HG03025 (cell line): Measurements from ENCODE around the gene ART4.
A peak's percentile ranks its signal among the peaks of the same experiment; 100 is the strongest.

Experiments
- ATAC-seq: cut with Tn5 transposase; IDR thresholded peaks from one replicate; pipeline ENCODE4 v1.9.1; 2021; ENCODE audit warnings: mild to moderate bottlenecking, moderate library complexity; ENCODE audit not compliant: unreplicated experiment, low FRiP score

The ART4 gene

DNA sequence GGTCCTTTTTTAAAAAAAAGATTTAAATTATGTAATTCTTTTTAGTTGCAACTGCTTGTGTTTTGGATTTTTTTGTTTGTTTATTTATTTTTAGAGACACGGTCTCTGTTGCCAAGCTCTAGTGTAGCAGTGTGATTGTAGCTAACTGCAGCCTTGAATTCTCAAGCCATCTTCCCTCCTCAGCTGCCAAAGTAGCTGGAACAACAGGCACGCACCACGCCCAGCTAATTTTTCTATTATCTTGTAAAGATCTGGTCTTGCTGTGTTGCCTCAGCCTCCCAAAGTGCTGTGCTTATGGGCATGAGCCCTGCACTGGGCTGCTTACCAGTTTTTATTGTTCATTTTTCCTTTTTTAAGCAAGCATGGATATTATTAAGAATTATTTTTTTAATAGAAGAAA is 10.6 kb upstream of the ART4 start:
- ATAC-seq, result no peak

DNA sequence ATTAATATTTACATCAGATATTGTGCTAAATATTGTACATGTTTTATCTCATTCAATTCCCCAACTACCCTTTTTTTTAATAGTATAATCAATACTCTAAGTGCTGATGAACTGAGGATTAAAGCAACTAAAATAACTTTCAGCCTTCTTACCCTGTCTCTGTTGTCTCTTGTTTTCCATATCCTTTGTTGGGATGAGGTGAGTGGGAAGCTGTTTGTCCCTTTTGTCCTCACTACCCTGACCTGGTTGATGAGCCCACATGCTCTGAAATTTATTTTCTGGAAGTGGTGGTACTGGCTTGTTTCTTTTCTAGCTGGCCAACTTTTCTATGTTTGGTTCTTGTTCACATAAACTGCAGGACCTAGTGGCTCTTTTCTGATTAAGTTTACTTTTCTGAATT is 9.6 kb upstream of the ART4 start:
- no peak for ATAC-seq

DNA sequence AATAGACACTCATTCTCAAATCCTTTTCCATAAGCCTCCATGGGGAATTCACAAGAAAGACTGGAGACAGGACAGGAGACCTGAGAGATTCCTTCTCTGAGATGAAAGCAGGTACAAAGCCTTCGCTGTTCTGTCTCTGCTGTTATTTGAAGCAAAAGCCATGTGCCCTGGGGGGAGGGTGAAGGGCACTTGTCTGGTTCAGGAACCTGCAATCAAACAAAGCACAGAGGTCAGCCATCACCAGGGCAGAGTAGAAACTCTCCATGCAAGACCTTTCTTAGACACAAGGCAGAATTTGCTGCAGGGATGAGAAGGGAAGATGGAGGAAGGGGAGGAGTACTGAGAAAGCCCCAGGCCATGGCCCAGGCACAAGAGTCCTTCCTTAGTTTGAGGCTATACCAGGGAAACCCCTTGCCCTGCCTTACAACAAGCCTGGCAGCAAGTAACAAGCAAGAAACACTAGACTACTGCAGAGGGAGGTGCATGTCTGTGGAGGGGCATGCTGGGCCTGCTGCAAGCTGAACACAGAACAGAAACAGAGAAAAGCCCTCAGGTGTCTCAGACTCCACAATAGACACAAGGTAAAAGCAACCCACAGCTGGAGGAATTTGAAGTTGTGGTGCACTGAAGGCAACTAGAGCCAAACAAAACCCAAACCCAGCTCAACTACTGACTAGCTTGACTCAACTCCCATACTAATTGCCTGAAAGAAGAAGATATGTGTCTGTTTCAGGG is 7.8 kb upstream of the ART4 start:
- ATAC-seq, result peak; percentile 98

DNA sequence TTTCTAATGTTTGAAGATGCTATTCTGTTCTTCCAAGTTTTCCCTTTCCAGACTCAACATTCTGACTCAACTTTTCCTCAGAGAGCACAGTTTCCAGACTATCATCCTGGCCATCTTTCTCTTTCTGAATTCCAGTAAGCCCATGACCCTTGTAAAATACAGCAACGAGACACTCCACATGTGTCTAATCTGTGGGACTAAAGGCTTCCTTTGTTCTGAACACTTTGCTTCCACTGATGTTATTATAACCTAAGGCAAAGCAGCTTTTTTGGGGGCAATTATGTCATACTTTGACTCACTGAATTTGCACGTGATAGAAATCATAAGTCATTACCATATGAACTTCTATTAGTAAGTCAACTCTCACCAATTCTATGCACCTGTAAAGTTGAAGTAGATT is 6.3 kb upstream of the ART4 start:
- no peak for ATAC-seq

DNA sequence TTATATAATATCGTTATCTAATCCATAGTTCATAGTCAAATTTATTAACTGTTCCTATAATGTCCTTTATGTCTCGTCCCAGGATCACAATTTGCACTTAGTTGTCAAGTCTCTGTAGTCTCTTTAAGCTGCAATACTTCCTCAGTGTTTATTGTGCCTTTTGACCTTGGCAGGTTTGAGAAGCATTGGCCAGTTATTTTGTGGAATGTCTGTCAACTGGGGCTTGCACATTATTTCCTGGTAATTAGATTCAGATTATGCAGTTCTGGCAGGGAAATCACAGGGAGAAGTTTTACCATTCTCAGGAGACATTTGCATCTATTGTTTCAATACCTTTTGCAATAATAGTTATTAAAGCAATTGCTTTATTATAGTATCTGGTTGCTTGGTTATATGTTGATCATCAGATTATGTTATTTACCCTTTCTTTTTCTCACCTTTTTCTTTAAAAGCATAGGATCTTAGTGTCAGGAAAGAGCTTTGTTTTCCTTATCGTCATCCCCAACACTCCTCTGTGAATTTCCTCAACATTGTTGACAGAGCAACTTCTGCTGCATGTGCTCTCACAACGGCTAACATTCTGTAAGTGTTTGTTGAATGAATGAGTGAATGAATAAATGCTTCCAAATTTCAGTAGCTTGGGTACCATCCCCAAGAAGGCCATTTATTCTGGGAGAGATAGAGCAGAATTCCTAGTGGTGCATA is 3.7 kb upstream of the ART4 start:
- ATAC-seq, result no peak

DNA sequence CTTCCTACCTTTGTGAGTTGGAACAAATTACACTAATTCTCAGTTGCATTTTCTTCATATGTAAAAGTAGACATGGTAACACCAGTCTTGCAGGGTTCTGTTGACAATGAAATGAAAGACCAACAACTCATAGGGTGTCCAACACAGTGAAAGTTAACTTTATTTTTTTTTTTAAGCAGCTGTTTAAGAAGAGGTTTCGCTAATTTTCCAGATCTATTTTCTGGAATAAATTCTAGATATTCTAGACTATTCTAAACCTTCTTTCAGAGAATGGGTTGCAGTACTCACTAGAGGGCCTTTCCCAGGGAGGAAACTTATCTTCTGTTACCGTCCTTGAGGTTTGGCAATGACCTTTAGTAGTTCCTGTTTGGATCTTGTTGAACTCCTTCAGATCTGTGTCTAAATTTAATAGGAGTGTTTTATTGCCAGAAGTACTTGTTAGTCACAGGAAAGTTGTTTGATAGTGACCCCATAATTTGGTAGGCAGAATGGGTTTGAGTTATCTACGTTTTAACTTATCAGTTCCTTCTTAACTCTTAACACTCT is 2.8 kb upstream of the ART4 start:
- no peak for ATAC-seq

DNA sequence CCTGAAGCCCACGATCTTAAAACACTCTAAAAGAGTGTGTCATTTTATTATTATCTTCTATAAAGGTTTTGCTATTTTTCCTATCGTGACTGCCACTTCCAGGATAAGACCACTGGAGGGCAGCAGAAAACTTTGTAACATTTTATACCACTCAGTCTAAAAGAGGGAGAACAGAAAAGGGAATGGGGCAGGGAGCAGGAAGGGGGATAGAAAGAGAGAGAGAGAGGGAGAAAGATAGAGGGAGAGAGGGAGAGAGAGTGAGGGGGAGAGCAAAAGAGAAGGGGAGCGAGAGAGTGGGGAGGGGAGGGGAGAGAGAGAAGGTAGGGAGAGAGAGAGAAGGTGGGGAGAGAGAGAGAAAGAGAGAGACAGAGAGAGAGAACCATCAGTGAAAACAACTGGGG is 2.0 kb upstream of the ART4 start:
- no peak for ATAC-seq

DNA sequence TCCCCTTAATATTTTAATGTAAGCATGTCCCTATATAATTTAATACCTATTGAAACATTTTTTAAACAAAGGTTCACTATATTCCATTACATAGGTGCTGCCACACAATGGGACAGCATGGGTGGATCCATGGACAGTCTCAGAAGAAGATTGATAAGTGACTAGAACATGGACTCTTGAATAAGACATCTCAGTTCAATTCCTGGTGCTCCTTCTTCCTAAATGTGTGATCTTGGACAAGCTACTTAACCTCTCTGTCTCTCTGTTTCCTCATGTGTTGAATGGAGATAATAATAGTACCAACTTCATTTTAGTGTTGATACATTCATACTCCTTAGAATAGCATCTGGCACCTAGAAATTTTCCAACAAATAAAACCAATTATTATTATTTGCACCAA is 1.1 kb upstream of the ART4 start:
- ATAC-seq, result no peak

DNA sequence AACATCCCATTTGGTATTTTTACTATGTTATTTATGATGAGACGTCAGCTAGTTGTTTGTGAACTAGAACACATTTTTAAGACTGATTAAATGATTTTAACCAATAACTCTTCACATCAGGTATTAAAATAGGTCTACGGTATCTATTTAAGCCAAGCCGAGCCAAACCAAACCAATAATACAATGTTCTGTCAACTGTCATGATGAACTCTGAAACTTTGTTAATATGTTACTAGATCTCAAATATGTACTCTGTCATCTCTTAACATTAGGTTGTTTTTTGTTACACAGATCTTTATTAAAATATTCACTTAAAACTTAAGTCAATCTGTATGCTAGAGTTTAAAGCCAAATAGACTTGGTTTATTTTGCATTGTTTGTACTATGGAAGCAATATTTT is 1.0 kb downstream of the ART4 start:
- no peak for ATAC-seq

DNA sequence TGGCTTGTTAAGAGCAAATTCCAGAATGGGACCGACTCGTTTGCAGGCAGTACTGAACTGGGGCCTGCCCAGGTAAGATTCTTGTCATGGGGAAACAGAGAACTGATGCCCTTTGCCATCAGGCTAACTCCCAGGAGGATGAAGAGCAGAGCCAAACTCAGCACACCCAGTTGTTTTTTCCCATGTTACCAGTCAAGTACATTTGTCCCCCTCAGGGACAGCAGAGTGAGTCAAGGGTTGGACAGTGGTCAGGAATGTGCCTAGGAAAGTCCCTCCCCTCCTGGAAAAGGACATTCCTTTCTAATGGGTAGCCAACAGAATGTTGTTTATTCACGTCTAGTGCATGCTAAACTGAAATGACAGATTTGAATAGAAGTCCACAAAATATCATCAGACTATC is 1.6 kb downstream of the ART4 start:
- no peak for ATAC-seq

DNA sequence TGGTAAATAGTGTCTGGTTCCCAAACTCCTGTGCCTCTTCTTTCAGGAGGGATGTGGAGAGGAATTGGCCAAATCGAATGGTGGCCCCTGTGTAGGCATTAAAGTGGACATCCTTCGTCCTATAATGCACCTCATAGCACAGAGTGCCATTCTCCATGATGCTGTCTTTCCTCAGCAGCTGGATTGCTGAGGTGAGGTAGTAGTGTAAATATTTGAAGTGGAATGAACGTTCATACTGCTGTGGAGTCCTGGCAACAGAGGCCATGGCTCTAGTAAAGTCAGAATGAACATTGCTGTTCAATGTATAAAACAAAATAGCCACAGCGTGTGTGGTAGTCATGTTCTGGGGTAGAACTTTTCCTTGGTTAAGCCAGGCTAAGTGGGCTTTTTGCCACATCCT is 2.7 kb downstream of the ART4 start:
- no peak for ATAC-seq

DNA sequence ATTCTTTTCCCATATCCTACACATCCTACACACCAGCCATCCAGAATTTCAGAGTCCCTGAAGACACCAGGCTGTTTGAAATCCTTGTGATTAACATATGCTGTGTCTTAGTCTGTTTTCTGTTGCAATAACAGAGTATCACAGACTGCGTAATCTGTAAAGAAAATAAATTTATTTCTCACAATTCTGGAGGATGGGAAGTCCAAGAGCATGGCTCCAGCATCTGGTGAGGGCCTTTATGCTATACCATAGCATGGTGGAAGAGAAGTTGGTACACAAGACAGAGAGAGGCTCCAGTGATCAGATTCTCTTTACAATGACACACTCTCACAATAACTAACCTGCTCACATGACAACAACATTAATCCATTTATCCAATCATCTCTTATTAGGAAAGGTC is 4.1 kb downstream of the ART4 start:
- no peak for ATAC-seq

DNA sequence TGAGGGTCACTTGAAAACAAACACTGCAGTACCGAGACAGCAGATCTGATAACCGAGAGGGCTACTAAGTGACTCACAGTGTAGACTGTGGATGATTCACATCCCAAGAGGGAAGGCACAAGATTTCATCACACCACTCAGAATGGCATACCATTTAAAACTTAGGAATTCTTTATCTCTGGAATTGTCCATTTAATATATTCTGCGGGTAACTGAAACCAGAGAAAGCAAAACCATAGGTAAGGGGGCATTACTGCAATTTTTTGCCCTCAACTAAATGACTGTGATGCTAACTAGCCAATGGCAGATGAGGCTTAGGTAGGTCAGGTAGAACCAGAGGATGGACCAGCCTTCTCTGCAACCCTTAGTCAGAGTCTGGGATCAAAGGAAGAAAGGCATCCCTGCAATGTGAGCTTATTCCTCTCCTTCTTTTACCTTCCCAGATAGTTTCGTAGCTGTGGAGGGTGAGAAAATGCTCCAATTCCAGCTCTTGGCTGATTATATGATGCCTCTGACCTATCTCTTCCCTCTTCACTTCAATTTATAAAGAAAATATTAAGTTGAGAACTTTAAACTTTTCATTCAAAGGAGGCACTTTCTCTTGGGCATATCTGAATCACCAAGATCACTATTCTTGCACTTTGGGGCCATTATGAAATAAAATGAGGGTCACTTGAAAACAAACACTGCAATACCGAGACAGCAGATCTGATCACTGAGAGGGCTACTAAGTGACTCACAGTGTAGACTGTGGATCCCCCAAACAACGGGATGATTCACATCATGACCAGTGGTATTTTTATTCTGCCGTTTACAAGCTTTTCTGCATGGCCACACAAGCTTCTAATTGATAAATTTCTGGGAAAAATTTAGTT is 6.8 kb downstream of the ART4 start:
- ATAC-seq, result no peak

DNA sequence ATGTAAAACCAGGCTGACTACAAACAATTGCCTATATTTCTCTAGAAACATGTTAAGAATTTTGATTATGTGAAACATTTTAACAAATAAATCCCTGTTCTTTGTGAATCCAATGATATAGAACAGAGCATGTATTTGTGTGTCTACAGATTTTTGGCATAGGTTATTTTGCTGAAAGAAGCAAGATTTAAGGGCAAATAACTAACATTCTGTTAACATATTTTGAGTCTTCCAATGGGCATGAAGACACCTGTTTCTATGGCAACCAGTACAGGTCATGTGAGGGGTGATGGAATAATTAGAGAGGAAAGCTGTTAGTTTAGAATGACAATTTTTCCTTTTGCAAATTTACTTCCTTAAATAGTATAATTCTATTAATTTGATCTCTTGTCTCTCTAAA is 8.8 kb downstream of the ART4 start:
- no peak for ATAC-seq

DNA sequence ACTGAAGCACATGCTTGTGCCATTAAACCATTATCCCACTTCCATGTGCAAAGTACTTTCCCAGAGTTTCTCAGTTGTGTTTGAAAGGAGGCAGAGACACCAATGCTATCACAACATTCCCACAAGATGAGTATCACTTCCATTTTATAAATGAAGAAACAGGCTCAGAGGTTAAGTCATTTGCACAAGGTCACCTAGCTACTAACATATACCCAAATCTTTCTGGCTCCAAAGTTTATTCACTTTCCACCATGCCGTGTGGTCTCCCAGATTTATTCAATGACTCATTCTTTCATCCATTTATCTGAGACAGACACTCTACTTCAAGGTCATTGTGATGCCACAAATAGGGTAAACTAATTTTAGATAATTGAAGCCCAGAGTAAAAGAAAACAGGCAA is 9.4 kb downstream of the ART4 start:
- ATAC-seq, result no peak

DNA sequence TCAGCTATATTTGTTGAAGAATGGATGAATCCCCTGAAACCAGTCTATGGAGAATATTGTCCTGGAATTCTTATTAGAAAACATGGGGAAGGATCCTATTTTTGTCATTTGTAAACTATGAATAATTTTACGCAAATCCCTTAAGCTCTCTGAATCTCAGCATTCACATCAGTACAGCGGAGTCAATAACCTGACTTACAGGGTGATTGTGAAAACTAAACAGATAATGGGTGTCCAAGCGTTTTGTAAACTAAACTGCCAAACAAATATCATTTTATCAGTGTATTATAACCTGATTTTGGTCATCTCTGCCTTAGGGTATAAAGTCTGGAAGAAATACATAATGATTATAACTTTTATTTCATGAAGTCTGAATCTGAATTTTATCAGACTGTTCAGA is 10.0 kb downstream of the ART4 start:
- no peak for ATAC-seq

DNA sequence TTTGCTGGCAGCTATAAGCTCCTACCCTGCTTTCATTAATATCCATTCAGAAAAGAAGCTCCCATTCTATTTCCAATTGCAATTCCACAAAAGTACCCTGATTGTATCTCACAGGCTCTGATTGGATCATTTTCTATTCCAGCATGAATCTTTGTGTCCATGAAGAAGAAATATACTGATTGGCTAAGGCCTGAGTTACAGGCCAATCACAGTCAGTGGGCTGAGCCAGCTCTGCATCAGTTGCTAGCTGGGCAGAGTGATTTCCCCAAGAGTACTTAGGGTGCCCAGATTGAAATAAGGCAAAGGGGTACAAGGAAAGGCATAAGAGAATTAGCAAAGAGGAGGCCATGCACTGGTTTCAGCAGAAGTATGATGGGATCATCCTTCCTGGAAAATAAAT is 14.4 kb downstream of the ART4 start:
- ATAC-seq, result peak; percentile 71

DNA sequence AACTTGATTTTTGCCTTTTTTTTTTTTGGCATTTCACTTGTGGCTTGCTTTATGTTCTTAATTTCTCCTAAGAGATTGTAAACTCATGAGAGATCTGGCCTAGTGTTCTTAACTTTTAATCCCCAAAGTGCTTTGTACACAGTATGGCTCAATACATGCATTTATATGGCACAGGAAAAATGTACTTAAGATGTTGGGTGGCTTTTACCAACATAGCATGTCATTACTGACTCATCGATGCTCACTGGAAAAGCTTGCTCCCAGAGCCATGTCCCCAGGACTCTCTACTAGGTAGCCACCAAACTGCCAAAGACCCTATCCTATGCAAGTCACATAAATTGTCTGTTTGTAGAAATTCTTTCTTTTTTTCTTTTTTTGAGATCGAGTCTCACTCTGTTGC is 16.3 kb downstream of the ART4 start:
- no peak for ATAC-seq

DNA sequence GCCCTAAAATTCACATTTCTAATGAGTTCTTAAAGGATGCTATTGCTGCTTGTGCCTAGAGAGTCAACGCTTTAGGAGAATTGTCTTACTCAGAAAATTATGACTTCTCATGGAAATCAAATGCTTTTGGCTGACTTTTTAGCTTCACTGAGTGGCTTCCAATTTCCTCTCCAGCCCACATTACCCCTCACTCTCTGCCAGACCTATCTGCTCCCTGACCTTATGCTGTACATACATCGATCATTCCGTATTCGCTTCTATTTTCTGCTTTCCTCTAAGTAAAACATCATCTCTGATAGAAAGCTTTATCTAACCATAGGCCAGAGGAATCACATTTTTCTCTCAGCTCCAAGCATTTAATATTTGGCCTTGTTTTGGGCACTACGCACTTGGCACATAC is 16.8 kb downstream of the ART4 start:
- ATAC-seq, result no peak

DNA sequence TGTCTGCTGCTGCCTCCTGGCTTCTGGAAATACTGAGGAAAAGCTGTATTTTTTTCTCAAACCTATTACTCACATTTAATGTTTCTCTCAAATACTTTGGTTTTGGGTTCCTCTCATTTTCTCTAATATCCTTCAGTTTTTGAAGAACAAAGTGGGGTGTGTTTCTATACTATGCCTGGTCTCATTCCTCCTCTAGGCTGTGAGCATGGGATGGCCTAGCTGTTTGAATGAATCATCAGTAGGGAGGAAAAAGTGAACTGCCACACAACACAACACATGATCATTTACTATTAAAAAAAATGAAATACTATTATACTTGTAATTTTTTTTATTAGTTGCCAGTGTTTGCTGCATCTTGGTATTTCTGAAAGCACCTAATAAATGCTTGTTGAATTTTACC is 18.1 kb downstream of the ART4 start:
- no peak for ATAC-seq

DNA sequence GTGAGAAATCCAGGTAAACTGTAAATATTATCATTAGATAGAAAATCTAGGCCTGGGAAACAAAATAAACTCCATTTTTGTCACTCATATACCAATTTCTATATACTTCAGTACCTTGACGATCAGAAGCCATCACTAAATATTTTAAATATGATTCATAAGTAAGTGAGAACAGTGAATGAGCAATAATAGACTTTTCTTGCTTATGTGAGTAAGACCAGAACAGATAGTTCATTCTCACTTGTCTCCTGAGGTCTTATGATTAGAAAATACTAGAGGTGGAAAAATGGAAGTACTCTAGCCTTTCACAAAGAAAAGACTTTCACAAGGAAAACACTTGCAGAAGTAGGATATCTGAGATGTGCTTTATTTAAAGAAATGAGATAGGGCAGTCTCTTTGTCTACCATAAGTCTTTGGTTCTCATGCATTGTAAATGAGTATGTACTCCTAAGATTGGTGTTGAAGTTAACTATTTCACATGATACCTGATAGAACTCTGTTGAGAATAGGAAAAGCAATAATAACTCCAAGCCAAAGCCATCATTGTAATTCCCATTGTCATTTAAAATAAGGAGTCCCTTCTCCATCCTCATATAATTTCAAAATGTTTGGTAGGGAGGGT is 19.2 kb downstream of the ART4 start:
- no peak for ATAC-seq
